DMS53 (cell line): ENCODE data around the gene RABIF.
"Not testable (repeated sequence)": the region's sequence is repeated elsewhere in the genome, so short reads cannot be mapped to it uniquely, and the experiment has no call there.

Source experiments
- DNase-seq: peaks from one replicate; lab custom pipeline; 2025; lab: John Stamatoyannopoulos, UW

RABIF gene

GRCh38 chr1:202888531-202889360 lies at the start of gene RABIF:
RABIF (minus strand) TSS chr1:202889149; CDS start chr1:202889098, 51 bp downstream.
- DNase-seq: peak; percentile 99

- DNase-seq: peak; percentile 20
Measured at GRCh38 chr1:202938287-202938925, 49.5 kb upstream of the RABIF start.

- DNase-seq: not testable (repeated sequence)
Measured at GRCh38 chr1:202936409-202936808, 47.5 kb upstream of the RABIF start.

DNA sequence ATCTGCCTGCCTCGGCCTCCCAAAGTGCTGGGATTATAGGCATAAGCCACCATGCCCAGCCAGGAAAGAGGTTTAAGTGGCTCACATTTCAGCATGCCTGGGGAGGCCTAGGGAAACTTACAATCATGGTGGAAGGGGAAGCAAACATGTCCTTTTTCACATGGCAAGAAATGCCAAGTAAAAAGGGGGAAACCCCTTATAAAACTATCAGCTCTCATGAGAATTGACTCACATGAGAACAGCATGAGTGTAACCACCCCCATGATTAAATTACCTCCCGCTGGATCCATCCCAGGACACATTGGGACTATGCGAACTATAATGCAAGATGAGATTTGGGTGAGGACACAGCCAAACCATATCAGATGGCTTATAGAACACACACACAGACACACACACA lies 46.9 kb upstream of the RABIF start:
- DNase-seq: no peak

DNA sequence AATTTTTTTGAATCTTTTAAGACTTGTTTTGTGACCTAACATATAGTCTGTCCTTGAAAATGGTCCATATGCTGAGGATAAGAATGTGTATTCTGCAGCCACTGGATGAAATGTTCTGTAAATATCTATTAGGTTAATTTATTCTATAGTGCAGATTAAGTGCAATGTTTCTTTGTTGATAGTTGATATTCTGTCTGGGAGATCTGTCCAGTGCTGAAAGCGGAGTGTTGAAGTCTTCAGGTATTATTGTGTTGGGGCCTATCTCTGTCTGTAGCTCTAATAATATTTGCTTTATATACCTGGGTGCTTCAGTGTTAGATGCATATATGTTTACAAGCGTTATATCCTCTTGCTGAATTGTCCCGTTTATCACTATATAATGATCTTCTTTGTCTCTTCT lies 45.8 kb upstream of the RABIF start:
- no peak for DNase-seq

DNA sequence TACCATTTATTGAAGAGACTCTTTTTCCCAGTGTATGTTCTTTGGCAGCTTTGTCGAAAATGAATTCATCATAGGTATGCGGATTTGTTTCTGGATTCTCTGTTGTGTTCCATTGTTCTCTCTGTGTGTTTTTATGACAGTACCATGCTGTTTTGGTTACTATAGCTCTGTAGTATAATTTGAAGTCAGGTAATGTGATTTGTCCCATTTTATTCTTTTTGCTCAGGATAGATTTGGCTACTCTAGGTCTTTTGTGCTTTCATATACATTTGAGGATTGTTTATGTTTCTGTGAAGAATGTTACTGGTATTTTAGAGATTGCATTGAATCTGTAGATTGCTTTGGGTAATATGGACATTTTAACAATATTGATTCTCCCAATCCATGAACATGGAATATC lies 43.5 kb upstream of the RABIF start:
- DNase-seq: no peak

- peak; percentile 100 for DNase-seq
Measured at GRCh38 chr1:202926581-202927491, 37.9 kb upstream of the RABIF start, which contains the start of gene KLHL12. KLHL12 (minus strand) TSS chr1:202927234; CDS start chr1:202925162, 2,072 bp downstream.

GRCh38 chr1:202923533-202923932 lies 34.6 kb upstream of the RABIF start:
- DNase-seq: no peak

GRCh38 chr1:202919615-202920014 lies 30.7 kb upstream of the RABIF start:
- no peak for DNase-seq

DNA sequence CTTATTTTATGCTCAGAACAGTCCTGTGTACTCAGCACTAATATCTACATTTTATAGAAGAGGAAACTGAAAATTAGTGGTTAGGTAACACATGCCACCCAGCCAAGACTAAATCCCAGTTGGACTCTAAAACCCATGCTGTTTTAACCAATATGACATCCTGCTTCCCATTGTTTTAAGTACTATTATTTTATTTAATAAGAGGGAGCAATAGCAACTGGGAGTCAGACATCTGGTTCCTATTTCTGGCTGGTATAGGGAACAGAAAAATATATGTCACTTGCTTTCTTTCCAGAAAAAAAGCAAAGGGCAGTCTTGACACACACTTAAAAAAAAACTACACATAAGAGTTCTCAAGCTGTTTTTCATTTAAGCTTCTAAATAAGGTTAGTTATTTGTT lies 26.2 kb upstream of the RABIF start:
- no peak for DNase-seq

DNA sequence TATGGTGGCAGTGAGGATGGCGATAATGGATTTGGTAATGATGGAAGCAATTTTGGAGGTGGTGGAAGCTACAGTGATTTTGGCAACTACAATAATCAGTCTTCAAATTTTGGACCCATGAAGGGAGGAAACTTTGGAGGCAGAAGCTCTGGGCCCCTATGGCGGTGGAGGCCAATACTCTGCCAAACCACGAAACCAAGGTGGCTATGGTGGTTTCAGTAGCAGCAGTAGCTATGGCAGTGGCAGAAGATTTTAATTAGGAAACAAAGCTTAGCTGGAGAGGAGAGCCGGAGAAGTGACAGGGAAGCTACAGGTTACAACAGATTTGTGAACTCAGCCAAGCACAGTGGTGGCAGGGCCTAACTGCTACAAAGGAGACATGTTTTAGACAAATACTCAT lies 23.5 kb upstream of the RABIF start:
- not testable (repeated sequence) for DNase-seq

- DNase-seq: no peak
Measured at GRCh38 chr1:202909494-202909893, 20.5 kb upstream of the RABIF start.

GRCh38 chr1:202908998-202909397 lies 20.0 kb upstream of the RABIF start:
- DNase-seq: no peak

GRCh38 chr1:202905331-202905730 lies 16.4 kb upstream of the RABIF start:
- no peak for DNase-seq

GRCh38 chr1:202903808-202904207 lies 14.9 kb upstream of the RABIF start:
- DNase-seq: not testable (repeated sequence)

- DNase-seq: no peak
Measured at GRCh38 chr1:202901555-202901954, 12.6 kb upstream of the RABIF start.

GRCh38 chr1:202892501-202892900 lies 3.6 kb upstream of the RABIF start:
- no peak for DNase-seq

DNA sequence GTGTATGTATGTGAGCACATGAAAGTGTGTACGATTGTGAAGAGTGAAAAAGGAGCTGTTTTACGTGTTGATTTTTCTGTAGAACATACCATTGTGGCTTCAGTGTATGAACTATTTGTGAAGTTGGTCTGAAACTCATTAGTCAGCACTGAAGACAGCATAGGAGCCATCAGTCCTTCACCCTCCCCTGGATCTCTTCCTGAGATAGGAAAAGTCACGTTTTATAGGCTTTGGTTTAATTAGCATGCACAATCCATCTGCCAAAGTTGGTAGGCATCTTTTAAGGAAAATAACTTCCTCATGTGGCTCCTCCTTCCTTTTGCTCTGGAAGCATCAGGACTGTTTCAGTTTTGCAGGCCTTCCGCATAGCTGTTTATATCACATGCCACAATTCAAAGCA lies 1.4 kb upstream of the RABIF start:
- no peak for DNase-seq

- no peak for DNase-seq
Measured at GRCh38 chr1:202888221-202888530, 773 bp downstream of the RABIF start.

GRCh38 chr1:202880961-202881460 lies 7.9 kb downstream of the RABIF start:
- DNase-seq: no peak

GRCh38 chr1:202880062-202880461 lies 8.9 kb downstream of the RABIF start:
- DNase-seq: no peak

- DNase-seq: no peak
Measured at GRCh38 chr1:202879128-202879527, 9.8 kb downstream of the RABIF start.
